Retinal pigment epithelial cell (primary cell): ENCODE data around the gene SCAMP4.

Source experiments
- DNase-seq: peaks from one replicate; pipeline ENCODE4 v3.0.0-alpha.2; 2010; ENCODE audit warnings: low read depth
- H3K4me3 ChIP-seq: 2 replicates; pipeline ENCODE4 v1.5.1; 2011; ENCODE audit warnings: mild to moderate bottlenecking, low read length, control low read depth, moderate library complexity
- CTCF ChIP-seq: conservative IDR thresholded peaks from 2 replicates; pipeline ENCODE4 v1.5.1; 2011; ENCODE audit warnings: low read depth, low read length, control low read depth, inconsistent platforms

SCAMP4 gene

GRCh38 chr19:1863328-1863637 is 41.9 kb upstream of the SCAMP4 start, which contains the start of gene KLF16:
Gene KLF16 (minus strand): TSS chr19:1863579. CDS start chr19:1863497, 82 bp downstream.
- no peak for DNase-seq
- no peak for TF ChIP-seq CTCF

GRCh38 chr19:1863638-1864479 is 41.3 kb upstream of the SCAMP4 start:
- no peak for TF ChIP-seq CTCF
- peak; percentile 58 for DNase-seq
- H3K4me3 ChIP-seq, result peak overlapping the region; percentile 68

More at GRCh38 chr19:1863328-1863637, 41.9 kb upstream of the SCAMP4 start, which contains the start of gene KLF16:
- H3K4me3 ChIP-seq, result peak within 1 kb of the TSS; percentile 76

GRCh38 chr19:1864480-1865171 is 40.6 kb upstream of the SCAMP4 start:
- no peak for DNase-seq
- peak overlapping the region; percentile 68 for H3K4me3 ChIP-seq
- TF ChIP-seq CTCF, result peak; percentile 67

- DNase-seq, result no peak
- no peak for TF ChIP-seq CTCF
- peak overlapping the region; percentile 32 for H3K4me3 ChIP-seq
Measured at GRCh38 chr19:1865172-1866010, 39.8 kb upstream of the SCAMP4 start.

- DNase-seq, result no peak
- no peak overlapping the region for H3K4me3 ChIP-seq
Measured at GRCh38 chr19:1866693-1867348, 38.4 kb upstream of the SCAMP4 start.

More at GRCh38 chr19:1866693-1867348, 38.4 kb upstream of the SCAMP4 start:
- no peak for TF ChIP-seq CTCF
